ENCODE results near the gene SERHL2. TPM values are rescaled to one million over a fixed set of nuclear protein-coding genes. Genes with fewer than 3 reads are reported as not detected.
"Not testable (repeated sequence)": the region's sequence is repeated elsewhere in the genome, so short reads cannot be mapped to it uniquely, and the experiment has no call there.

SERHL2 gene
- total RNA-seq (3.1 TPM), polyA plus RNA-seq (ENCODE audit: insufficient read depth, low read depth, low replicate concordance) (4.9 TPM)
- long read RNA-seq, donor 1, partial matches to known transcripts = 0 of 7 reads
- long read RNA-seq, donor 1, other reads (novel, unspliced or antisense) = 7 of 7 reads
- long read RNA-seq, donor 2, partial matches to known transcripts = 5 of 26 reads
- long read RNA-seq, donor 2, other reads (novel, unspliced or antisense) = 21 of 26 reads
- long read RNA-seq, donor 3 = 0 reads
- long read RNA-seq, donor 4, partial matches to known transcripts = 5 of 10 reads
- long read RNA-seq, donor 4, other reads (novel, unspliced or antisense) = 5 of 10 reads
- long read RNA-seq, donor 5 = 0 reads
- long read RNA-seq, donor 6 = 0 reads
- long read RNA-seq, donor 7, partial matches to known transcripts = 0 of 12 reads
- long read RNA-seq, donor 7, other reads (novel, unspliced or antisense) = 12 of 12 reads
- long read RNA-seq, donor 8 = 0 reads
- long read RNA-seq, donor 9 = 0 reads
- long read RNA-seq, donor 10 = 0 reads

DNA sequence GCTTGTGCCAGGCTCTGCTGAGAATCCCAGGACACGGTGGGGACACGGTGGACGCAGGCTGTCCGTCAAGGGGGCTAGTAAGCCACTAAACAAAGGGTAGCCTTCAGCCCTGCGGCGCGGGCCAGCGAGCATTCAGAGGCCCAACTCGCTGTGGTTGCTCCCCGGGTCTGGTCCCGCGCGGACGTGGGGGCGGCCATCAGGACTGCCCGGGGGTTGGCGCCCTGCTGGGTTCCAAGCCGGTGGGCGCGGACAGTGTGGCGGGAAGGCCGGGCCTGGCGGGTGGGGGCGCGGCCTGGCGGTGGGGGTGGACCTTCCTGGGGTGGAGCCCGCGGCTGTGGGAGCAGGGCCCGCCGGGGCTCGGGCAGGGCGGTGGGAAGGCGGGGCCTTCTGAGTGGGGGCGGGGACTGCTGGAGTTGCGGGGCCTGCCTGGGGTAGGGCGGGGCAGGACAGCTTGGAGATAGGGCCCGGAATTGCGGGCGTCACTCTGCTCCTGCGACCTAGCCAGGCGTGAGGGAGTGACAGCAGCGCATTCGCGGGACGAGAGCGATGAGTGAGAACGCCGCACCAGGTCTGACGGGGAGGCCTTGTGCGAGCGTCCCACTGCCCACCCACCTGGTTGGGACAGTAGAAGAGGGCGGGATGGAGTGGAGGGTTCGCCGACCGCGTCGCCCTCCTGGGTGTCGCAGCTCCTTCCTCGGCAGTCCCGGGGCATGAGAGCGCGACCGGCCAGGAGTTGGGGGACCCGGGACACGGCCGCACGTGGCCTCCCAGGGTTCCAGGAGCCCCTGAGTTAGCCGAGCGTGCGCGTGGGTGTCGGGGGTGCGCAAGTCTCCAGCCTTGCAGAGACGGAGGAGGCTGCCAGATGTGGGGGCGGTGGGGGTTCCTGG, at the start of gene SERHL2:
Gene SERHL2 (plus strand): TSS at position 482 of the 887 bp plus-strand sequence. CDS start 65 bp downstream, at position 547.
- H3K27ac ChIP-seq (ENCODE audit: low read depth in 2 of 2, low read length in 2 of 2) = no peak within 1 kb of the TSS
- H3K27me3 ChIP-seq (ENCODE audit: control insufficient read depth, insufficient read depth, low read length) = no peaks in the 10 kb centered on the region
- peak within 1 kb of the TSS; percentile 60 to 64 (median 63) for H3K4me3 ChIP-seq (ENCODE audit: low read length in 3 of 3)
- H3K9me3 ChIP-seq (ENCODE audit: control insufficient read depth in 2 of 3, insufficient read depth in 1 of 3, low read length in 3 of 3) = no peaks in the 10 kb centered on the region
- TF ChIP-seq CTCF (IDR thresholded peaks at IDR 0.05; ENCODE audit: borderline replicate concordance, extremely low read depth, insufficient read depth) = no peak
- DNase-seq (peak; percentile 87 to 96 (median 93)), FAIRE-seq (no peak)
- intact Hi-C loops (cut with DNase I) = no loop called here
- peak within 1 kb of the TSS in 2 of 3 donors; percentile 40 to 41 for H3K9ac ChIP-seq (ENCODE audit: low read length in 3 of 3)
- H3K36me3 ChIP-seq (ENCODE audit: control insufficient read depth in 2 of 3, insufficient read depth in 3 of 3, low read length in 3 of 3) = no peaks in the 10 kb centered on the region
- H3K4me1 ChIP-seq (ENCODE audit: control insufficient read depth in 2 of 3, insufficient read depth in 2 of 3, low read depth in 1 of 3, low read length in 3 of 3) = peaks cover 0 to 5% (median 0%) of the 10 kb centered on the region in 3 donors

DNA sequence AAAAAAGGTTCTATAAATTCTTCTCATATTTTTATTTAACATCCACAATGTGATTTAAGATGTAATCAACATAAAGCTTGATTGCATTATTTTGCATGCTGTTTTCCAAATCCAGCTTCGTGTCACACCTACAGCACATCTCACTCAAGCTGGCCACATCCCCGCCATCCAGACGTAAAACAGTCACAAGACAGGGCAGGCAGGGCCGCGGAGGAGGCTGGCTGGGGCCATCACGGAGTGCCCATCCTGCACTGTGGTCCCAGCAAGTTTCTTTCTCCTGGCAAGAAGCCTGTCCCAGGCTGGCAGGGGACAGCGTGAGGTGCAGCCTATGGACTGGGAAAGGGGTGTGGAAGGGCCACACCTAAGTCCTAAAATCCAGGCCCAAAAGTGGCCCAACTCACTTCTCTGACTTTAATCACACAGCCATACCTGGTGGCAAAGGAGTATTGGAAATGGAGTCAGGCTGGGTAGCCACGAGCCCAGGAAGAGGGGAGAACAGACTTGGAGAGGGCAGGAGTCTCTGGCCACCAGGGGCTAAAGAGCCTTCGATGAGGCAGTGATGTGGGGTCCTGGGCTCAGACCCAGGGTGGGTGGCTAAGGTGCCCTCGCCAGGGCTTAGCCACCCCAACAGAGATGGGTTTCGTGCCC, 45.3 kb upstream of the SERHL2 start:
- FAIRE-seq = not testable (repeated sequence)

GRCh38 chr22:42508975-42509364, 44.8 kb upstream of the SERHL2 start:
- not testable (repeated sequence) for H3K27ac ChIP-seq (ENCODE audit: low read depth in 2 of 2, low read length in 2 of 2)

More for the DNA sequence above, 45.3 kb upstream of the SERHL2 start:
- DNase-seq; H3K27me3 ChIP-seq (ENCODE audit: control insufficient read depth, insufficient read depth, low read length); H3K27ac ChIP-seq (ENCODE audit: low read depth in 2 of 2, low read length in 2 of 2); intact Hi-C loops (cut with DNase I); H3K9me3 ChIP-seq (ENCODE audit: control insufficient read depth in 2 of 3, insufficient read depth in 1 of 3, low read length in 3 of 3); H3K4me1 ChIP-seq (ENCODE audit: control insufficient read depth in 2 of 3, insufficient read depth in 2 of 3, low read depth in 1 of 3, low read length in 3 of 3); H3K4me3 ChIP-seq (ENCODE audit: low read length in 3 of 3); H3K9ac ChIP-seq (ENCODE audit: low read length in 3 of 3); H3K36me3 ChIP-seq (ENCODE audit: control insufficient read depth in 2 of 3, insufficient read depth in 3 of 3, low read length in 3 of 3): not testable (repeated sequence)

DNA sequence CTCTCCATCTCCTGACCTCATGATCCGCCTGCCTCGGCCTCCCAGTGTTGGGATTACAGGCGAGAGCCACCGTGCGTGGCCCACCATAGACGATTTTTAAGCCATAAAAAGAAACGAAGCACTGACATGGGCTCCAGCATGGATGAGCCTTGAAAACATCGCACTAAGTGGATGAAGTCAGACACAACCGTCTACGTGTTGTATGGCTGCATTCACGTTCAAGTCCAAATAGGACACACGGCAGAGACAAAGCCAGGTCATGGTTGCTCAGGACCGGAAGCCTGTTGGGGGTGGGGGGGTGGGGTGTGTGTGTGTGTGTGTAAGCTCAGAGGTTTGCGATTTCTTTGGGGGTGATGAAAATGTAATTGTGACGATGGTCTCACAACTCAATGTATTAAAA, 44.2 kb upstream of the SERHL2 start:
- Histone ChIP-seq H3K36me3 (ENCODE audit: control insufficient read depth in 2 of 3, insufficient read depth in 3 of 3, low read length in 3 of 3) (no peaks in the 10 kb centered on the region), H3K9ac (ENCODE audit: low read length in 3 of 3) (no peak overlapping the region), H3K9me3 (ENCODE audit: control insufficient read depth in 2 of 3, insufficient read depth in 1 of 3, low read length in 3 of 3) (no peaks in the 10 kb centered on the region), H3K27me3 (ENCODE audit: control insufficient read depth, insufficient read depth, low read length) (no peaks in the 10 kb centered on the region), H3K27ac (ENCODE audit: low read depth in 2 of 2, low read length in 2 of 2) (no peak overlapping the region), H3K4me1 (ENCODE audit: control insufficient read depth in 2 of 3, insufficient read depth in 2 of 3, low read depth in 1 of 3, low read length in 3 of 3) (peaks cover 0 to 2% (median 0%) of the 10 kb centered on the region in 3 donors), H3K4me3 (ENCODE audit: low read length in 3 of 3) (no peak overlapping the region)
- intact Hi-C loops (cut with DNase I) = no loop called here
- TF ChIP-seq CTCF (IDR thresholded peaks at IDR 0.05; ENCODE audit: borderline replicate concordance, extremely low read depth, insufficient read depth) = no peak
- FAIRE-seq = no peak
- DNase-seq = no peak

More at GRCh38 chr22:42508975-42509364, 44.8 kb upstream of the SERHL2 start:
- H3K9ac ChIP-seq (ENCODE audit: low read length in 3 of 3); intact Hi-C loops (cut with DNase I); H3K4me3 ChIP-seq (ENCODE audit: low read length in 3 of 3); FAIRE-seq; H3K36me3 ChIP-seq (ENCODE audit: control insufficient read depth in 2 of 3, insufficient read depth in 3 of 3, low read length in 3 of 3); H3K27me3 ChIP-seq (ENCODE audit: control insufficient read depth, insufficient read depth, low read length); H3K9me3 ChIP-seq (ENCODE audit: control insufficient read depth in 2 of 3, insufficient read depth in 1 of 3, low read length in 3 of 3); H3K4me1 ChIP-seq (ENCODE audit: control insufficient read depth in 2 of 3, insufficient read depth in 2 of 3, low read depth in 1 of 3, low read length in 3 of 3); DNase-seq: not testable (repeated sequence)
